ENCODE measurements around the gene ANKRD39. TPM values are rescaled to one million over a fixed set of nuclear protein-coding genes. Genes with fewer than 3 reads are reported as not detected.

Gene ANKRD39
- total RNA-seq, 2 donors from 2014 or later, result 11.9 to 12.4 TPM

- ATAC-seq, result no peak
- no peak for DNase-seq
- intact Hi-C loops (cut with DNase I), result no loop called here
Measured at GRCh38 chr2:96875498-96876268, 17.9 kb upstream of the ANKRD39 start.

- intact Hi-C loops (cut with DNase I), result no loop called here
- DNase-seq, result no peak
- no peak for ATAC-seq
Measured at GRCh38 chr2:96874198-96874831, 16.5 kb upstream of the ANKRD39 start.

GRCh38 chr2:96873651-96874096 lies 15.9 kb upstream of the ANKRD39 start:
- ATAC-seq, result peak in 1 of 2 donors; percentile 8
- intact Hi-C loops (cut with DNase I), result no loop called here
- peak; percentile 82 for DNase-seq

- DNase-seq (no peak), ATAC-seq (no peak)
- intact Hi-C loops (cut with DNase I), result no loop called here
Measured at GRCh38 chr2:96872591-96873349, 15.0 kb upstream of the ANKRD39 start.

- ATAC-seq (no peak), DNase-seq (peak; percentile 61)
- intact Hi-C loops (cut with DNase I), result loop anchor here in 1 of 2 donors (2.0 kb wide), 1 partner anchor 42 kb away; no protein-coding TSS in a partner anchor
Measured at GRCh38 chr2:96870626-96871255, 12.9 kb upstream of the ANKRD39 start.

GRCh38 chr2:96869822-96870625 lies 12.2 kb upstream of the ANKRD39 start, which contains the start of gene SEMA4C:
Gene SEMA4C (minus strand): TSS chr2:96870080. CDS start chr2:96867886, 2,194 bp downstream.
- ATAC-seq, result peak; percentile 47 to 60
- intact Hi-C loops (cut with DNase I), result loop anchor here in 1 of 2 donors (2.0 kb wide), 1 partner anchor 43 kb away; no protein-coding TSS in a partner anchor

GRCh38 chr2:96869281-96869821 lies 11.5 kb upstream of the ANKRD39 start:
- peak; percentile 71 to 75 for ATAC-seq
- intact Hi-C loops (cut with DNase I), result no loop called here
- DNase-seq, result peak; percentile 90

More at GRCh38 chr2:96869822-96870625, 12.2 kb upstream of the ANKRD39 start, which contains the start of gene SEMA4C:
- peak; percentile 74 for DNase-seq

- intact Hi-C loops (cut with DNase I), result no loop called here
- peak; percentile 93 for DNase-seq
- ATAC-seq, result peak; percentile 72 to 80
Measured at GRCh38 chr2:96868555-96869280, 10.9 kb upstream of the ANKRD39 start.

- no peak for DNase-seq
- intact Hi-C loops (cut with DNase I), result no loop called here
- no peak for ATAC-seq
Measured at GRCh38 chr2:96867756-96868554, 10.1 kb upstream of the ANKRD39 start.

GRCh38 chr2:96866986-96867755 lies 9.4 kb upstream of the ANKRD39 start:
- DNase-seq (no peak), ATAC-seq (no peak)
- intact Hi-C loops (cut with DNase I), result no loop called here

GRCh38 chr2:96866586-96866985 lies 8.8 kb upstream of the ANKRD39 start:
- ATAC-seq, result no peak
- intact Hi-C loops (cut with DNase I), result no loop called here

GRCh38 chr2:96866149-96866548 lies 8.3 kb upstream of the ANKRD39 start:
- ATAC-seq (no peak), DNase-seq (no peak)
- intact Hi-C loops (cut with DNase I), result no loop called here

More at GRCh38 chr2:96866586-96866985, 8.8 kb upstream of the ANKRD39 start:
- no peak for DNase-seq

- intact Hi-C loops (cut with DNase I), result no loop called here
- ATAC-seq (no peak), DNase-seq (no peak)
Measured at GRCh38 chr2:96865654-96866053, 7.8 kb upstream of the ANKRD39 start.

GRCh38 chr2:96864343-96865091 lies 6.7 kb upstream of the ANKRD39 start:
- ATAC-seq (no peak), DNase-seq (no peak)
- intact Hi-C loops (cut with DNase I), result no loop called here
